ENCODE data around the gene ARIH2.
"Not testable (repeated sequence)": the region's sequence is repeated elsewhere in the genome, so short reads cannot be mapped to it uniquely, and the experiment has no call there.

Gene ARIH2

GRCh38 chr3:48918388-48919214, at the start of gene ARIH2:
TSS of gene ARIH2 (plus strand) at chr3:48918842. CDS start at chr3:48927559, 8,717 bp downstream.
- DNase-seq (ENCODE audit: low read depth in 2 of 2): peak; percentile 76

- DNase-seq (ENCODE audit: low read depth in 2 of 2): no peak
Measured at GRCh38 chr3:48877671-48878070, 41.0 kb upstream of the ARIH2 start.

GRCh38 chr3:48879307-48879993, 39.2 kb upstream of the ARIH2 start:
- no peak for DNase-seq (ENCODE audit: low read depth in 2 of 2)

- DNase-seq (ENCODE audit: low read depth in 2 of 2): no peak
Measured at GRCh38 chr3:48879994-48880377, 38.7 kb upstream of the ARIH2 start.

- DNase-seq (ENCODE audit: low read depth in 2 of 2): no peak
Measured at GRCh38 chr3:48881006-48881405, 37.6 kb upstream of the ARIH2 start.

- no peak for DNase-seq (ENCODE audit: low read depth in 2 of 2)
Measured at GRCh38 chr3:48881652-48882114, 37.0 kb upstream of the ARIH2 start.

- DNase-seq (ENCODE audit: low read depth in 2 of 2): no peak
Measured at GRCh38 chr3:48885753-48886152, 32.9 kb upstream of the ARIH2 start.

- DNase-seq (ENCODE audit: low read depth in 2 of 2): no peak
Measured at GRCh38 chr3:48891606-48892005, 27.0 kb upstream of the ARIH2 start.

- DNase-seq (ENCODE audit: low read depth in 2 of 2): no peak
Measured at GRCh38 chr3:48894516-48894915, 24.1 kb upstream of the ARIH2 start.

GRCh38 chr3:48896936-48897335, 21.7 kb upstream of the ARIH2 start:
- DNase-seq (ENCODE audit: low read depth in 2 of 2): no peak

- no peak for DNase-seq (ENCODE audit: low read depth in 2 of 2)
Measured at GRCh38 chr3:48897460-48898376, 20.9 kb upstream of the ARIH2 start.

- DNase-seq (ENCODE audit: low read depth in 2 of 2): peak; percentile 81 to 82
Measured at GRCh38 chr3:48898383-48899234, 20.0 kb upstream of the ARIH2 start, which contains the start of gene SLC25A20. TSS of gene SLC25A20 (minus strand) at chr3:48898882. CDS start at chr3:48898794, 88 bp downstream.

- peak in 1 of 2 donors; percentile 13 for DNase-seq (ENCODE audit: low read depth in 2 of 2)
Measured at GRCh38 chr3:48899273-48899672, 19.4 kb upstream of the ARIH2 start.

GRCh38 chr3:48907026-48907425, 11.6 kb upstream of the ARIH2 start:
- not testable (repeated sequence) for DNase-seq (ENCODE audit: low read depth in 2 of 2)

- DNase-seq (ENCODE audit: low read depth in 2 of 2): no peak
Measured at GRCh38 chr3:48915296-48915695, 3.3 kb upstream of the ARIH2 start.

- DNase-seq (ENCODE audit: low read depth in 2 of 2): peak in 1 of 2 donors; percentile 33
Measured at GRCh38 chr3:48919215-48920138, 835 bp downstream of the ARIH2 start.

GRCh38 chr3:48926425-48927392, 8.1 kb downstream of the ARIH2 start:
- no peak for DNase-seq (ENCODE audit: low read depth in 2 of 2)

- DNase-seq (ENCODE audit: low read depth in 2 of 2): no peak
Measured at GRCh38 chr3:48927928-48928327, 9.3 kb downstream of the ARIH2 start.

- DNase-seq (ENCODE audit: low read depth in 2 of 2): no peak
Measured at GRCh38 chr3:48928679-48929078, 10.0 kb downstream of the ARIH2 start.

Data from activated CD8-positive, alpha-beta memory T cell treated with anti-CD3 and anti-CD28 coated beads for 4 hours (primary cell).